Transverse colon (tissue), 3 donors: ENCODE measurements around the gene ZFHX3.

Experiments used
- CTCF ChIP-seq, 5 experiments: fragments of 200-600 bp in 3 of 5; fragments of 450-650 bp in 2 of 5; sonication (generic) in 3 of 5; IDR thresholded peaks; 1 replicate in 2 of 5; 2 replicates in 3 of 5; pipeline ENCODE4 v1.5.1; 2016 to 2017; ENCODE audit warnings: antibody characterized with exemption in 5 of 5, inconsistent platforms in 3 of 5, mild to moderate bottlenecking in 2 of 5, moderate library complexity in 1 of 5
- EP300 ChIP-seq: sonication (generic); formaldehyde crosslinking; IDR thresholded peaks from one replicate; pipeline ENCODE4 v1.6.1; 2017; ENCODE audit warnings: antibody characterized with exemption, low read depth
- POLR2A ChIP-seq: fragments of 450-650 bp; IDR thresholded peaks from one replicate; pipeline ENCODE4 v1.6.1; 2016; ENCODE audit warnings: antibody characterized with exemption, mild to moderate bottlenecking, moderate library complexity

DNA sequence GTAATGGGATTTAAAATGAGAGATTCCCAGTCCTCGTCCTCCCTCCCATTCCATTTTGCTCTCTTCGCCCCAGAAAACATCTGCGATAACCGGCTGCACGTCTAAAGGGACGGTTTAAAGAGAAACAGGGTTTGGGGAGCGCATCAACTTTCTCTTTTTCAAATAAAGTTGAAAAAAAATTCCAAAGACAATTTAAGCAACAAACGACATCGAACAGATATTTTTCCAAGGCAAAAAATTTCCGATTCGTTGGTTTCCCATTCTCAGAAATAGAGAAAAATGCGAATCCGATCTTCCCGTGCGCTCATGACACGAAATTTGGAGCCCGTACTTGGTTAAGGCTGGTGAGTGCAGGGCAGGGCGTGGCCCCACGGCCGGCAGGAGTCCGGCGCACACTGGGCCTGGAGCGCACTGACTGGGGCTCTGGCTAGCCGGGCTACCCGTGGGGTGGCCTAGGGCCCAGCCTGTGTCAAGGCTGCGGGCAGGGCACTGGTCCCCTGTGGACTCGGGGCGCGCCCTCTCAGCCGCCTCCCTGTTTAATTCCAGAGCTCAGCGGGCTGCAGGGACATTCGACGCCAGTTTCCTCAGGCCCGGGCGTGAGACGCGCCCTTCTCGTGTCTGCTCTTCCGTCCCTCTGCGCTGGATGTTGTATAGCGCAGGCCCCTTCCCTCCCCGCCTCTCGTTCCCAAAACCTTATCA is 17.9 kb upstream of the ZFHX3 start:
- TF ChIP-seq EP300 (no peak), CTCF (IDR thresholded peaks at IDR 0.05) (no peak), POLR2A (no peak)
